BLaER1 treated with 17β-estradiol and CSF1 and Interleukin-3, amounts not matched to agents 10 nM and 100 nM (cell line): Measurements from ENCODE around the gene ZFYVE28.

Source experiments
- H3K27ac ChIP-seq, 11 experiments: shearing (Covaris generic); formaldehyde crosslinking; 2 replicates each; pipeline ENCODE4 v1.8.1; 2022
- H3K27me3 ChIP-seq, 11 experiments: shearing (Covaris generic); formaldehyde crosslinking; 2 replicates each; pipeline ENCODE4 v1.8.1; 2022
- H3K36me3 ChIP-seq, 11 experiments: shearing (Covaris generic); formaldehyde crosslinking; 2 replicates each; pipeline ENCODE4 v1.8.1; 2022
- H3K4me1 ChIP-seq, 10 experiments: shearing (Covaris generic); formaldehyde crosslinking; 2 replicates each; pipeline ENCODE4 v1.8.1; 2022
- H3K4me2 ChIP-seq, 11 experiments: shearing (Covaris generic); formaldehyde crosslinking; 2 replicates each; pipeline ENCODE4 v1.8.1; 2022
- H3K4me3 ChIP-seq, 10 experiments: shearing (Covaris generic); formaldehyde crosslinking; 2 replicates each; pipeline ENCODE4 v1.8.1; 2022
- H3K9ac ChIP-seq, 11 experiments: shearing (Covaris generic); formaldehyde crosslinking; 2 replicates each; pipeline ENCODE4 v1.8.1; 2022
- H3K9me3 ChIP-seq, 11 experiments: shearing (Covaris generic); formaldehyde crosslinking; replicated peaks in 1 of 11; 2 replicates each; pipeline ENCODE4 v1.8.1; 2022
- H4K20me1 ChIP-seq, 11 experiments: shearing (Covaris generic); formaldehyde crosslinking; 2 replicates each; pipeline ENCODE4 v1.8.1; 2022
- Cebpa-rat ChIP-seq, 11 experiments: shearing (Covaris generic); IDR thresholded peaks; 2 replicates each; pipeline ENCODE4 v1.8.1; 2022

The ZFYVE28 gene

DNA sequence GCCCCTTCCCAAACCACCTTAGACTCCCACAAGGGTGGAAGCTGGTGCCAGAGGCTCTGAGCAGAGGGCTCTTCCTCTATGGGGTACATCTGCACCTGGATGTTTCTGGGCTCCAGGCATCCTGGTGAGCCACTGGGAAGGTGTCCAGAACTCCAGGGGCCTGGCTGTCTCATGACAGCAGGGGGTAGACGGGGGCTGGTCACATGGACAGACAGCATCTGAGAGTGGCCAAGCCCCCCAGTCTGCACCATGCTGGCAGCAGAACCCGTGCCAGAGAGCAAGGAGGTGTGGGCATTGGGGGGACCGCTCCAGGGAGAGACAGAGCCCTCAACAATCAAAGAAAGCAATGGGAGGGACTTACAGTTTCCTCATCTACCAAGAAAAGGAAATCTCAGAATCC lies 39.5 kb downstream of the ZFYVE28 start:
- peaks cover 0 to 4% (median 0%) of the 10 kb centered on the region in 11 experiments; a peak in 1 of 22 replicates for H3K36me3 ChIP-seq
- H3K4me2 ChIP-seq, result no peak overlapping the region
- no peak for TF ChIP-seq Cebpa-rat (IDR thresholded peaks at IDR 0.05)
- H3K27me3 ChIP-seq, result no peaks in the 10 kb centered on the region
- no peak overlapping the region for H3K4me3 ChIP-seq
- H4K20me1 ChIP-seq, result no peaks in the 10 kb centered on the region
- peaks cover 6 to 54% (median 25%) of the 10 kb centered on the region in 11 experiments for H3K9me3 ChIP-seq
- H3K9ac ChIP-seq, result no peak overlapping the region
- no peak overlapping the region for H3K27ac ChIP-seq
- peaks cover 0 to 23% (median 0%) of the 10 kb centered on the region in 10 experiments; a peak in 8 of 20 replicates for H3K4me1 ChIP-seq

DNA sequence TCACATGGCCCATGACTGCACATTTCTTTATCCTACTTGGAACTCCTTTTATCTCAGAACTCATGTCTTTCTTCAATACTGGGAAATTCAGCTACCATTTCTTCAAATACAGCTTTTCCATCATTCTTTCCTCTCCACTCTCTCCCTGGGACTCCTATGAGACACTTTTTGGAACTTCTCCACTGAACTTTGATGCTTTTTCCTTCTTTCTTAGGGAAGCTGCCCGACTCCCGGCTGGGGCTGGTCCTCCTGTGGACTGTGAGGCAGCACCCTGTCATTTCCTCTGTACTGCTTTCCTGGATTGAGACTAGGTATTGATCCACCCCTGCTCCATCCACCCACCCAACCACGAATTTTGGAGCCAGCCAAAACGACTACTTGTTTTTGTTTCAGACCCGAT lies 40.0 kb downstream of the ZFYVE28 start:
- Histone ChIP-seq H3K27me3 (no peaks in the 10 kb centered on the region), H3K36me3 (peaks cover 0 to 7% (median 0%) of the 10 kb centered on the region in 11 experiments; a peak in 1 of 22 replicates), H3K4me2 (no peak overlapping the region), H3K4me1 (peaks cover 0 to 18% (median 0%) of the 10 kb centered on the region in 10 experiments; a peak in 8 of 20 replicates), H4K20me1 (no peaks in the 10 kb centered on the region), H3K9me3 (peaks cover 11 to 57% (median 30%) of the 10 kb centered on the region in 11 experiments), H3K9ac (no peak overlapping the region), H3K27ac (no peak overlapping the region), H3K4me3 (no peak overlapping the region)
- TF ChIP-seq Cebpa-rat (IDR thresholded peaks at IDR 0.05), result no peak

DNA sequence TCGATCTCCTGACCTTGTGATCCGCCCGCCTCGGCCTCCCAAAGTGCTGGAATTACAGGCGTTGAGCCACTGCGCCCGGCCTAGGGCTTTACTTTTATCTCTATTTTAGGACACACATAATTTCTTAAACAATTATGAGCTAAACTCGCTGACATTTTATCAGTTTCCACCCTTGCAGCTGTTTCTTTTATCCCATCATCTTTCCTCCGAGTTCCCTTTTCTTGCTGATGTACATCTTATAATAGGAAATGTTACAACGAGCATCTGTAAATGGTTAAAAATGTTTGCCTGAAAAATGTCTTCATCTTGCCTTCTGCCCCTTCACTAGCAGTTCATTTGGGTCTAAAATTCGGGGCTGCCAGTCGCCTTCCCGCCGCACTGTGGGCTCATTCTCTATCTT lies 41.2 kb downstream of the ZFYVE28 start:
- no peak overlapping the region for H3K4me2 ChIP-seq
- H3K36me3 ChIP-seq, result peaks cover 0 to 7% (median 0%) of the 10 kb centered on the region in 11 experiments; a peak in 1 of 22 replicates
- no peaks in the 10 kb centered on the region for H3K27me3 ChIP-seq
- H3K4me1 ChIP-seq, result peaks cover 0 to 6% (median 0%) of the 10 kb centered on the region in 10 experiments; a peak in 4 of 20 replicates
- TF ChIP-seq Cebpa-rat (IDR thresholded peaks at IDR 0.05), result no peak
- H3K9me3 ChIP-seq, result peaks cover 14 to 63% (median 42%) of the 10 kb centered on the region in 11 experiments
- no peak overlapping the region for H3K27ac ChIP-seq
- no peak overlapping the region for H3K4me3 ChIP-seq
- H4K20me1 ChIP-seq, result no peaks in the 10 kb centered on the region; a peak in 1 of 22 replicates
- H3K9ac ChIP-seq, result no peak overlapping the region

DNA sequence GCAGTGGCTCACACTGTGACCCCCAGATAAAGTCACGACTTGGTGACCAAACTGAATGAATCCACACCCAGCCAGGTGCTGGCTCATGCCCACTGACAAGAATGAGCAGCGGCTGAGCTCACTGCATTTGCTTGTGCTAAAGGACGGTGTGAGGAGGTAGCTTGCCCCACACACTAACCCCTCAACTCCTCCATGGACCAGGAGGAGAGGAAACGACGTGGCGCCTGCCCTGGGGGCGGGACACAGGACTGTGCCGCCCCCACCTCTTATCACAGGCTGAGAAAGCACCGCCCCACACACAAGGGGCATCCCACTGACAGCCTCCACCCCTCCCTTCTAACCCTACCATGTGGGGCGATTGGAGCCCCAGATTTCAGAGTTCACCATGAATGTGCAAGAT lies 43.0 kb downstream of the ZFYVE28 start:
- H3K27me3 ChIP-seq, result no peaks in the 10 kb centered on the region
- H3K27ac ChIP-seq, result no peak overlapping the region
- no peak for TF ChIP-seq Cebpa-rat (IDR thresholded peaks at IDR 0.05)

DNA sequence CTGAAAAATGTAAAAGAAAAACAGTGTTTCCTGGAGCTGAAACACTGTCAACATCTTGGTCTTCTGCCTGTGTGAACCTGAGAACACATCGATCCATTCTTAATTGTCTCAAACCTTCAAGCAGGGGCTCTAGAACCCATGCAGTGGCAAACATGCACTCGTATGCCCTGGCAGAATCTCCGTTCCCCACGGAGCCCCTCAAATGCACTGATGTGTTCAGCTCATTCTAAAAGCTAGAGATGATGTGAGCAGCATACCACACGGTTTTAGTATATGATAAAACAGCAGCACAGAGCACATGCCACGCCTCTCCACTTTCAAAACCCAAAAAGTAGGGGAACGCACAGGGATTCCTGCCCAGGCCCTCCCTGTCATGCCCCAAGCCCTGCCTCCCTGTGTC lies 44.9 kb downstream of the ZFYVE28 start:
- H3K9me3 ChIP-seq, result peaks cover 24 to 71% (median 57%) of the 10 kb centered on the region in 11 experiments
- no peak overlapping the region for H3K4me2 ChIP-seq
- no peak overlapping the region for H3K4me3 ChIP-seq
- no peaks in the 10 kb centered on the region; a peak in 1 of 22 replicates for H4K20me1 ChIP-seq
- TF ChIP-seq Cebpa-rat (IDR thresholded peaks at IDR 0.05), result no peak
- no peak overlapping the region for H3K27ac ChIP-seq
- no peaks in the 10 kb centered on the region for H3K27me3 ChIP-seq
- H3K36me3 ChIP-seq, result peaks cover 0 to 20% (median 0%) of the 10 kb centered on the region in 11 experiments; a peak in 2 of 22 replicates
- no peaks in the 10 kb centered on the region for H3K4me1 ChIP-seq
- no peak overlapping the region for H3K9ac ChIP-seq

More for the DNA sequence above, 43.0 kb downstream of the ZFYVE28 start:
- peaks cover 14 to 56% (median 43%) of the 10 kb centered on the region in 11 experiments for H3K9me3 ChIP-seq
- H3K4me2 ChIP-seq, result no peak overlapping the region
- no peaks in the 10 kb centered on the region; a peak in 1 of 22 replicates for H4K20me1 ChIP-seq
- H3K4me3 ChIP-seq, result no peak overlapping the region
- no peak overlapping the region for H3K9ac ChIP-seq
- H3K36me3 ChIP-seq, result peaks cover 0 to 14% (median 0%) of the 10 kb centered on the region in 11 experiments; a peak in 1 of 22 replicates
- no peaks in the 10 kb centered on the region for H3K4me1 ChIP-seq

DNA sequence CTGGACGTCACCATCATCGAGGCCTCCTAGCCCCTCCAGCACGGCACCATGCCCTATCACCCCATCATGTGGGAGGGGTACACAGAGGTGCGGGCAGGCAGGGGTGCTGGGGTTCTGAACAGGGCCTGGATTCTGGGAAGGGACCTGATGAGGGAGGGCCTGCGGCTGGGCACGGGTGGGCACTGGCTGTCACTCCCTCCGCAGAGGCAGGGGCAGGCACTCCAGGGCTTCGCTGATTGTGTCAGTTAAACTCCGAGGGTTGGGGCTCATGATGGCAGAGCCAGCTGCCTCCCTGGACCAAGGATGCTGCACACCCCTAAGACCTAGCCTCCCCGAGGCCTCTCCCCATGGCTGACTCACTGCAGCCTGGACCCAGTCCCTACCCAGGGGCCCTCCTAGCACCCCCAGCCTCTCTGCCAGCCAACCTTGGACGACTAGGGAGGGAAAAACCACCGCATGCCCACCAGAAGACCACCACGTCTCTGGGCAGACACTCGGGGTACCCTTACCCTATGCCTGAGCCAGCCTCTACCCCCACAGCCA lies 45.9 kb downstream of the ZFYVE28 start:
- TF ChIP-seq Cebpa-rat (IDR thresholded peaks at IDR 0.05), result no peak
- Histone ChIP-seq H3K36me3 (peaks cover 0 to 20% (median 0%) of the 10 kb centered on the region in 11 experiments; a peak in 2 of 22 replicates), H3K4me3 (no peak overlapping the region), H3K27me3 (no peaks in the 10 kb centered on the region), H3K9me3 (peaks cover 28 to 75% (median 61%) of the 10 kb centered on the region in 11 experiments), H3K4me2 (no peak overlapping the region), H3K27ac (no peak overlapping the region), H3K4me1 (no peaks in the 10 kb centered on the region), H4K20me1 (no peaks in the 10 kb centered on the region; a peak in 1 of 22 replicates), H3K9ac (no peak overlapping the region)

DNA sequence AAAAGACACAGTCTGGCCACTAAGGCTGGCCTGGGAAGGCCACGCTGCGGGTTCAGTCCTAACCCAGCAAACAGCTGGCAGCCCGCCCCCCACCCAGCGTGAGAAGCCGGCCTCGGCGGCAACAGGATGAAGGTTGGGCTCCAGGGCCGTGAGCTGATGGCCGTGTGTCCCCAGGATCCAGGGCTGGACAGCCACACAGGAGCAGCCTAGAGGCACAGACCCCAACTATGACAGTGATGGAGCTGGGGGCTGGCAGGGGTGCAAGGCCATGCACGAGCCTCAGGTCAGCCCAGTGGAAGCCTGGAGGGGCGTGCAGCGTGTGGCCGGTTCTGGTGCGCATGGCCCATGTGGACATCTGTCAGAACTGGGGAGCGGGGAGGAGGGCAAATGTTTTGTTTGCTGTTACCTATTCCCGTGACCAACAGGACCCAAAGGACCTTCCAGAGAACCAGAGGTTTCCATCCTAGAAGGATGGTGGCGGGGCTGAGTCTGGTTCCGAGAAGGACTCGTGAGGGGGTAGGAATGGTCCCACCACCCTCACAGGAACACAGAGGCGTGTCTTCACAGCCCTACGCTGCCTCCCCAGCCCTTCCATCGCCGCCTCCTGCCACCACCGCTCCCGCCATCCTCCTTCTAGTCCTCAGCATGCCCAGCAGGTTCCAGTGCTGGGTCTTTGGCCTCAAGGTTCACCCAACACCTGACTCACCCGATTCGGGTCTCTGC lies 46.5 kb downstream of the ZFYVE28 start:
- H3K27ac ChIP-seq, result no peak overlapping the region
- no peak for TF ChIP-seq Cebpa-rat (IDR thresholded peaks at IDR 0.05)

DNA sequence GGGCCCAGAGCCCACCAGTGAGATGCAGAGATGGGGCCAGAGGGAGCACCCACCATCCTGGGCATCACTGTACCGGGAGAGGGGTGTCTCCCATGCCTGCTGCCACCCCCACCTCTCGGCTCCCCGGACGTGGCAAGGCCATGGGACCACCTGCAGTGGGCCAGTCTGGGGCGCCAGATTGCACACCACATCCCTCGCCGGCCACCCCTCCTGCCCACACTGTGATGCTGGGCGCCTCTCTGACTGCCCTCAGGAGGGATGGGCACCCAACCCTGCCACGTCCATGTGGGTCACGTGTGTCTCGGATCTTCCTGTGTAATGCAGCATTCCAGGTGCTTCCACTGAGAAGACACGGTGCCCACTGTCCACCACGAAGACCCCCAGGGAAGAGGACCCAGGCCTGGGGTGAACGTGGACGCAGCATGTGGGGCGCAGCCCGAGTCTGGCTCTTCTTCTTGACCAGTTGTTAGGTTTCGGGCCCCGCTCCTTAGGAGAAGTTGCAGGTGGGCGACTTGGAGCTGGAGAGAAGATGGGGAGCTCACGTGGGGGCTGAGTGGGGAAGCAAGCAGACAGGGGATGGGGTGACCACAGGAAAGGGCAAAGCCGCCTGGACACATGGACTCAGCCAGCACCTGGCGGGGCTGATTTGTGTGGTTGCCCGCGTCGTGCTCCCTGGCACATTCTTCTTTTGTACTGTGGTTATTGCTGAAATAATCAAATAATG lies 47.7 kb downstream of the ZFYVE28 start:
- no peak overlapping the region for H3K4me3 ChIP-seq
- no peaks in the 10 kb centered on the region for H3K27me3 ChIP-seq
- H3K4me1 ChIP-seq, result peaks cover 0 to 7% (median 0%) of the 10 kb centered on the region in 10 experiments; a peak in 2 of 20 replicates
- no peak overlapping the region for H3K4me2 ChIP-seq
- TF ChIP-seq Cebpa-rat (IDR thresholded peaks at IDR 0.05), result no peak
- H3K36me3 ChIP-seq, result peaks cover 0 to 20% (median 0%) of the 10 kb centered on the region in 11 experiments; a peak in 2 of 22 replicates
- peaks cover 0 to 8% (median 0%) of the 10 kb centered on the region in 11 experiments; a peak in 2 of 22 replicates for H4K20me1 ChIP-seq
- H3K9ac ChIP-seq, result no peak overlapping the region
- no peak overlapping the region for H3K27ac ChIP-seq
- peaks cover 28 to 66% (median 54%) of the 10 kb centered on the region in 11 experiments for H3K9me3 ChIP-seq

More for the DNA sequence above, 46.5 kb downstream of the ZFYVE28 start:
- Histone ChIP-seq H3K4me3 (no peak overlapping the region), H3K27me3 (no peaks in the 10 kb centered on the region), H4K20me1 (peaks cover 0 to under 1% (median 0%) of the 10 kb centered on the region in 11 experiments; a peak in 1 of 22 replicates), H3K4me1 (no peaks in the 10 kb centered on the region), H3K4me2 (no peak overlapping the region), H3K36me3 (peaks cover 0 to 20% (median 0%) of the 10 kb centered on the region in 11 experiments; a peak in 2 of 22 replicates), H3K9ac (no peak overlapping the region), H3K9me3 (peaks cover 28 to 75% (median 61%) of the 10 kb centered on the region in 11 experiments)
